Smooth muscle cell of trachea (primary cell): ENCODE data around the gene TTC34. TPM values are rescaled to one million over a fixed set of nuclear protein-coding genes. Genes with fewer than 3 reads are reported as not detected.

ENCODE experiments used
- total RNA-seq: library from RNA; depleted of rRNA; stranded (reverse); fragments of >200 nt; gene quantifications from 2 replicates; pipeline ENCODE4 v1.2.1, GENCODE V29; 2014

The TTC34 gene, protein sequence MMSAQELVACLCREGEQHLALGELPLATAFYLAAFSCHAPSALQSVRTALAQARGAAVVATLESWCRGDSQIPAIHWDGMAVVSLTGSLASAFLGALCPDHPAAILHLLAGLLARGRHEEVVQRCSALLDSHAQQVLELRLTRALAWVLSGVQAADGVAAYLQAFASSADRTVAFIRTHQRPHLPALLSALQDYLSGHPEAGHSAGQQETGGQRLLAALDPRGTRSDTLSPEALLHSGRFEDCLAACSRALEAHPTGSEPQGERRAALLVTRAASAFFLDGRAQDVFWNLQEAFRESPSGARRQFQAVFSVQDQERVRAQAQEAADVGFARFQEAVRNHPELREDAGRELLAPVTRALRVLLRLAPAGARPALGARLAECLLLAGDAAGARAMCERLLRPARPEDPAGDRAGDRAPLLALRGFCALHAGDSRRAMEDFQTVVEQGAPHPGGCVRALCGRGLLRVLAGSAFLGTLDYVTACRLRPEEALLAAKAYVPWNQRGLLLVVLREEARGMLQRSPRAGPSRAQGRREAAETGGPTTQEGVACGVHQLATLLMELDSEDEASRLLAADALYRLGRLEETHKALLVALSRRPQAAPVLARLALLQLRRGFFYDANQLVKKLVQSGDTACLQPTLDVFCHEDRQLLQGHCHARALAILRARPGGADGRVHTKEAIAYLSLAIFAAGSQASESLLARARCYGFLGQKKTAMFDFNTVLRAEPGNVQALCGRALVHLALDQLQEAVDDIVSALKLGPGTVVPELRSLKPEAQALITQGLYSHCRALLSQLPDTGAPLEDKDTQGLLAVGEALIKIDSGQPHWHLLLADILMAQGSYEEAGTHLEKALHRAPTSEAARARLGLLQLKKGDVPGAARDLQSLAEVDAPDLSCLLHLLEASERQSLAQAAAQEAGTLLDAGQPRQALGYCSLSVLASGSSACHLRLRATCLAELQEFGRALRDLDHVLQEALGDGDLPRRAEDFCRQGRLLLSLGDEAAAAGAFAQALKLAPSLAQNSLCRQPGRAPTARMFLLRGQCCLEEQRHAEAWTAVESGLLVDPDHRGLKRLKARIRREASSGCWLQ
- total RNA-seq, result 0.15 and 0.33 TPM in 2 replicates

GRCh38 chr1:2801535-2802291, at the start of gene TTC34:
Gene TTC34, minus strand, starts transcription at chr1:2801693. Its CDS starts 866 bp downstream, at chr1:2800827.

GRCh38 chr1:2632561-2633361, 168.7 kb downstream of the TTC34 start, which contains the start of gene MMEL1:
Gene MMEL1, minus strand, starts transcription at chr1:2633016. Its CDS starts 3,532 bp downstream, at chr1:2629484.

GRCh38 chr1:2586154-2587070, 215.1 kb downstream of the TTC34 start, which contains the start of gene PRXL2B:
Gene PRXL2B, plus strand, starts transcription at chr1:2586777. Its CDS starts 109 bp downstream, at chr1:2586886.

Other genes starting within 250 kb of the TTC34 start
- gene TNFRSF14, start 245.3 kb downstream of the TTC34 start, total RNA-seq, result 22.8 and 61.9 TPM in 2 replicates
- 17.3 and 19.8 TPM in 2 replicates for gene PRXL2B, start 214.9 kb downstream of the TTC34 start, total RNA-seq
- under 0.01 and 1.3 TPM in 2 replicates for gene MMEL1, start 168.7 kb downstream of the TTC34 start, total RNA-seq
- not detected in 2 replicates for gene ACTRT2, start 219.8 kb upstream of the TTC34 start, total RNA-seq